Activated CD4-positive, CD25-positive, alpha-beta regulatory T cell treated with anti-CD3 and anti-CD28 coated beads, Interleukin-2, amount 50 U/mL, for 16 hours (primary cell): ENCODE results near the gene PHLDA3.
"Not testable (repeated sequence)": the region's sequence is repeated elsewhere in the genome, so short reads cannot be mapped to it uniquely, and the experiment has no call there.

Experiments
- DNase-seq: peaks from one replicate; pipeline ENCODE4 v3.0.0-alpha.2; 2020; ENCODE audit warnings: low read depth, low spot score

The PHLDA3 gene

DNA sequence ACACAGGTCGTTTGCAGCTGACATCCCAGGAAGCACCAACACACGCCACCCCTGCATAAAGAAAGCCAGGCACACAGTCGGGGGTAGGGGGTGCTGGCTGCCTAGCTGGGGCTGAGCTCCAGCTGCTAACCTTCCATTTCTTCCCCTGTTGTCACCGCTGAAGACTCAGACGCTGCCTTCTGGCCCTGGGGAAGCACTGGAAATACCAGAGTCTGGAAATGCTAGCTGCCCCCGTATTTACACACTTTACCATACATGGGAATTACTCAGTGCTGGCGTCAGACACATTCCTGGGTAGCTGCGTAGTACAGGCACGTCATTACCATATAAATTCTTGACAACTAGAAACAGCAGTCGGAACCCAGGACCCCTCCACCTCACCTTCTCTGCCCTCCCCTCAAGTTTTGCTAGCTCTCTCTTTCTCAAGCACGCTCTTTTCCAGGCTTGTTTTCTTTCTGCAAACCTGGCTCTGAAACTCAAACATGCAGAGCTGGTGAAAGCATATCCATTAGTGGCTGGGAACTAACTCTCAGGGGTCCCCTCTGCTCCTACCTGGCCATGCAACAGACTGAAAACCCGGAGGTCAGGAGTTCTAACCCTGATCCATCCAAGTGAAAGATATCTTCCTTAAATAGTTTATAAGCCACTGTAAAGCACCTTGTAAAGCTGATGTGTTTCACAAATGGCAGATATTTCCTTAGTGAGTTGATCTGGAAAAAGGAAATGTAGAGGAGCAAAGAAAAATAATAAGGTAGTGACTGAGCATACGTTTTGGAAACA lies 34.6 kb upstream of the PHLDA3 start:
- no peak for DNase-seq

DNA sequence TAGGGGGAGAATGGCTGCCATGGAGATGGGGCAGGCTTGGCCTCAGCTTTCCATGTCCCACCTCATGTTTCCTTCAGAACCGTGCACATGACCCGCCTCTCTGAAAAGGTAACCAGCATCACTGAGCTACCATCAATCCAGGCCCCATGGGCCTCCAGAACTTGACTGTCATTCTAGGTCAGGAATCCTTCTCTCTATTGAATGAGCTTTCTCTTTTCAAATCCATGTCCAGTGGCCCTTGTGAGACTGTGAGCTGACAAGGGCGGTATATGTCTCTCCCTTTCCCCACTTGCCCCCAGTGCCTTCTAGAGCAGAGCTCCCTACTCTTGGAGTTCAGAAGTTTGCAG lies 33.5 kb upstream of the PHLDA3 start:
- no peak for DNase-seq

DNA sequence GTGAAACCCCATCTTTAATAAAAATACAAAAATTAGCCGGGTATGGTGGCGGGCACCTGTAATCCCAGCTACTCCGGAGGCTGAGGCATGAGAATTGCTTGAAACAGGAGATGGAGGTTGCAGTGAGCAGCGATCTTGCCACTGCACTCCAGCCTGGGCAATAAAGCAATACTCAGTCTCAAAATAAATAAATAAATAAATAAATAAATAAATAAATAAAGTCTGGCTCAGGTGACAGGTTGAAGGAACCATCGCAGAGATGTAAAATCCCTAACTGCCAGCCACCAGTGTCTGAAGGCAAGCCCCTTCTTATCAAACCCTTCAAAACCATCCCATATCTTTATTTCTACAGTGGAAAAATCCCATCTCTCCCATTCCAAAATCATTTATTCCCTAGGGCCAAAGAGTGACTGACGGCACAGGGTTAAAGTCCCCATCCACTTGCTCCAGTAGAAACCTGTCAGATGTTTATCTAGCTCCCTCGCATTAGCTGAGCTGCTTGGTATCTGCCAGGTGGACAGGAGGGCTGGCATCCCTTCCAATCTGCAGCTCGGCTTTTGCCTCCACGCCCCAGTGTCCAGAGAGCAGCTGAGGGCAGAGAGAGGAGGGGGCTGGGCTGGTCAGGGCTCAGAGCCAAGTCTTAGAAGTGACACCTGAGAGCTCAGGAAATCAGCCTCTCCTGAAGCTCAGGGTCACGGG lies 33.0 kb upstream of the PHLDA3 start:
- DNase-seq = no peak

DNA sequence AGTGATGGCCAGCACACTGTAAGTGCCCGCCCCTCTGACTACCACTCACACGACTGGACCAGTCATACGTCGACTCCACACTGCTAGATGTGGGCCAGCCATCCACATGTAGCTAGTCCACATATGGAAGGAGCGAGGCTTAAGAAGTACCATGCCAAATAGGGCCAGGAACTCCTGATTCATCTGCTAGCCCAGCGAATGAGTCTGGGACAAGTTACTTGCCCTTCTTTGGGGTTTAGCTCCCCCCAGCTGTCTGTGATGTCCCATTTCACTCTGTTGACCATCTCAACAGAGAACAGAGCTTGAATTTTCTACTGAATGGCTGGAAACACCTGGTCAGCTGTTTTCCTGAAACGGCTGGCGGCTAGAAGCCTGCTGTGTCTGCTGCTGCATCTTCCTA lies 32.2 kb upstream of the PHLDA3 start:
- no peak for DNase-seq

DNA sequence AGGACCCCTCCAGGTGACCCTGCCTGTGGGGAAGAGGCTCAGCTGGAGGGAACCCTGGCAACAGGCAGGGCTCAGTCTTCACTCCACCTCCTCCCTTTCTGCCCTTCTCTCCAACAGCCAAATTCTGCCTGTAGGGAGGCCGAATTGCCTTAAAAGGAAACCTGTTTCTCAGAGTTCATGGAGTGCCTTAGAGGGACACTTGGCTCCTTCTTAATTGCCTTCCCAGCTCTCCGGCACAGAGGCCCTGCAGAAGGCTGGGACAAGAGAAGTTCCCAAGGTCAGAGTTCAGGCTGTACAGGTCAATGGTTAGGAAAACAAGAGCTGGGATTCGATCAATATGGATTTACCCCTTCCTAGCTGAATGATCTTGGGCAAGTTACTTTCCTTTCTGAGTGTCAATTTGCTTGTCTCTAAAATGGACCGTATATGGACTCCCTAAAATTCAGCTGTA lies 31.7 kb upstream of the PHLDA3 start:
- no peak for DNase-seq

DNA sequence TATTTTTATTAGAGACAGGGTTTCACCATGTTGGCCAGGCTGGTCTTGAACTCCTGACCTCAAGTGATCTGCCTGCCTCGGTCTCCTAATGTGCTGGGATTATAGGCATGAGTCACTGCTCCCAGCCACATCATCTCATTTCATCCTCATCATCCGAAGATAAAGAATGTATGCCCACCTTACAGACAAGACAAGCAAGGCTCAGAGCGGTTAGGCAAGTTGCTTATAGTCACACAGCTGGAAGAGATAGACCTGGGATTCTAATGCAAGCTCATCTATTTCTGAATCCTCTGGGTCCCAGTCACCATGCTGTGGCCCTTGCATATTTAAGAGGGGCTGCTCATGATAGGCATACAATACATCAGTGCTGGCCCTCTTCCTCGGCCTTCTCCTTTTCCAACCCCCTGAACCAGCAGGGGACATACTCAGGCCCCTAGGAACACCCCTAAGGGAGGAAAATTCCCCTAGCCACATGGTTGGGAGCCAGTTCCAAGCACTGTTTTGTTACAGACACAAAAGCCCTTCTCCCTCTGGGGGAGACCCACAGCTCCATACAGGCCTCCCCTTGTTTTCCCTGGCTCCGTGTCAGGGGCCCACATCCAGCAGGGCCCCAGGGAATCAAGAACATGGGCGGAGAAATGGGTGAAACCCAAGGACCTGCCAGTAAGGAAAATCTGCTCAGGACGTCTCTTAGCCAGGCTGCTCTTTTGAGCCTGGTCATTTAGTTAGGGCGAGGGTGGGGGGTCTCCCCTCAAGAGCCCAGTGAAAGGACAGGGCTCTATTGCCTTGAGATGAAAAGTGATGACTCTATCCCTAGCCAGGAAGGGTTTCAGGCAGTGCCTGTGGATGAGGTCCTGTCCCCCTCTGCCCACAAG lies 31.0 kb upstream of the PHLDA3 start:
- DNase-seq = no peak

DNA sequence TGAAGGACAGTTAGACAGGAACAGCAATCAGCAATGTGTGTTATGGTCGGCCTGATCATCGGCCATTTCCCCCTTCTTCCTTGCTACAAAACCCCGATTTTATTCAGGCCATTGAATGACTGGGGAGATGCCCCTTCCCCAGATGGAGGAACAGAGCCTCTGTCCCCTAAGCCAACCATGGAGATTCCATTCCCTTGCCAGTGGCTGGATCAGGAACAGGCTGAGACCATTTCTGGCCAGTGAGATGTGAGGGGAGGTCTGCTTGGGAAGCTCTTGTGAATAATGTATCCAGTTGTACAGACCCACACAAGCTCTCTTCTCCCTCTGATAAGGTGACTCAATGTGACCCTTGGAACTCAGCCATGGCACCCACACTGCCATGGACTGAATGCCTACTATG lies 30.2 kb upstream of the PHLDA3 start:
- no peak for DNase-seq

DNA sequence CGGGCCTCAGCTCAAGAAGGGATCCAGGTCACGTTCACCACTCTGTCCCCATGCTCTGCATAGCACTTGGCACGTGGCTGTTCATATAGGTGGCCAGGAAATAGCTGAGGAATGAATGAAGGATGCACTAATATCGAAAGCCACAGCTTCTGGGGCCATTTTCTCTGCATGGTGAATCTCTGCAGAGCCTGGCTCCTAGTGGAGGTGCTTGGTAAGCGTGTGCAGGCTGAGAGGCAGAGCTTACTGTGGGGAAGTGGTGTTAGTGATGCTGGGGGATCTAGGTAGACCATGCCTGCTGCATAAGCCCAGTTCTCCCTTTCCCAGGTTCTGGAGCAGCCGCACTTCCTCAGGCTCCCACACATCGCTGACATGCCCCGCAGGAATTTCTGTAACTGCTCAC lies 29.6 kb upstream of the PHLDA3 start:
- no peak for DNase-seq

DNA sequence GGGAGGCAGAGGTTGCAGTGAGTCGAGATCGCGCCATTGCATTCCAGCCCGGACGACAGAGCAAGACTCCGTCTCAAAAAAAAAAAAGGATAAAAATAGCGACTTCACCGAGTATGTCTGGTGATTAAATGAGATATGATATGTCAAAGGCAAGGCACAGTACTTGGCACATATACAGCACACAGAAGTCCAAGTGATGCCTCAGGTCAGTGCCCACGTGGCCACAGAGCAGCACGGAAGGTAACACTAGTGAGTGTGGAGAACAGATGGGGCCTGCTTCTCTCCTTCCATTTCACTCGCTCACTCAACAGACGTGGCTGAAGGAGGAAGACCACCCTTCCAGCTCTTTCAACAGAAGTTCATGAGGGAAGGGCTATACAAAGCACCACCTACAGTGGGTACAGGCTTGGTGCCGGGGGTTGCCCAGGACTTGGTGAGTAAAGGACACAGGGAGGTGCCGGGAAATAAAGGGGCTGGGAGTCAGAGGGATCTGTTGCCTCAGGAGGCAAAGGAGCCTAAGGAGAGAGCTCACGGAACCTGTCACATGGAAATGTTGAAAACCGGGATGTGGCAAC lies 29.0 kb upstream of the PHLDA3 start:
- DNase-seq = no peak

DNA sequence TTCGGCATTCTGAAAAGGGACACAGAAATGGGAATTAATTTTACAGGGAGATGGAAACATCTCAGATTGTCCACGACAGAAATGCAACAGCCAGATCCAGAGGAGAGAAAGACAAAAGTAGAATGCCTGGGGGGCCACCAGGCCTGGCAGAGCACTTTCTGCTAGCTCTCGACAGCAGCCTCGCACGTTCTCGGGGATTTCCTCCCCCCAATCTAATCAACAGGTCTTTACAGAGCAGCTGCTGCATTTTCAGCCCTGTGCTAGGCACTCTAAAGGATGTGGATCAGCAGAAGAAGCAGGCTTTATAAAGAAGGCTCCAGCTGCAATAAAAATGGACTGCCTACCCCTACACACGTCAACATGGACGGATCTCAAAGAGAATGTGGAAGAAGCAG lies 27.3 kb upstream of the PHLDA3 start:
- no peak for DNase-seq

DNA sequence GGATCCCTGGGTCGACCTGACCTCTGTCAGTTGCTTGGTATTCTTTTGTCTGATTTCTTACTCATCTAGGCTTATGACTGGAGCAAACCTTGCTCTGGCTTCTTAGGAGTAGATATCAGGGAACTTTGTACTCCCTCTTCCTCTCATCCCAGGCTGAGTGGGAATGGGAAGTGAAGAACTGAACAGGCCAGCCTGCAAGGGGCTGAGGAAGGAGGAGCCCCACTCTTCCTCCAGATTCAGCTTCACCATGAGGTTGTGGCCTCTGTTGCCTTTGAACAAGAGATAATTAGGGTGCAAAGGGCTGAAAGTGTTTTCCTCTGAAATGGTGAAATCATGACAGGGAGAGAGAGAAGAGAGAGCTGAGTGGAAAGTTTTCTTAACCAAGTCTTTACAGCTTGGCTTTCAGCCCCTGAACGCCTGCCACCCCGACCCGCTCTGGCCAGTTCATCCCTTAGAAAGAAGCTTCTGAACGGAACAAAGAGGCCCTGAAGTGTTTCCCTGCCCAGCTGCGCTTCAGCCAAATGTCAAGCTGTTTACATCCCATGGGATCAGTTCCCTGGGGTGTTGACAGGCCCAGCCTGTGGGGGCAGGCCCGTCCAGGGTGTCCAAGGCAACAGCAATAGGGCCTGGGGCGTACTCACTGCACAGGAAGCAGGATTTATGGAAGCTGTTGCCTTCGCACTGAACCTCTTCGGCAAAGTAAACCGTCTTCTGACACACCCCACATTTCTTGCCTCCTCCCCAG lies 26.7 kb upstream of the PHLDA3 start:
- DNase-seq = no peak

DNA sequence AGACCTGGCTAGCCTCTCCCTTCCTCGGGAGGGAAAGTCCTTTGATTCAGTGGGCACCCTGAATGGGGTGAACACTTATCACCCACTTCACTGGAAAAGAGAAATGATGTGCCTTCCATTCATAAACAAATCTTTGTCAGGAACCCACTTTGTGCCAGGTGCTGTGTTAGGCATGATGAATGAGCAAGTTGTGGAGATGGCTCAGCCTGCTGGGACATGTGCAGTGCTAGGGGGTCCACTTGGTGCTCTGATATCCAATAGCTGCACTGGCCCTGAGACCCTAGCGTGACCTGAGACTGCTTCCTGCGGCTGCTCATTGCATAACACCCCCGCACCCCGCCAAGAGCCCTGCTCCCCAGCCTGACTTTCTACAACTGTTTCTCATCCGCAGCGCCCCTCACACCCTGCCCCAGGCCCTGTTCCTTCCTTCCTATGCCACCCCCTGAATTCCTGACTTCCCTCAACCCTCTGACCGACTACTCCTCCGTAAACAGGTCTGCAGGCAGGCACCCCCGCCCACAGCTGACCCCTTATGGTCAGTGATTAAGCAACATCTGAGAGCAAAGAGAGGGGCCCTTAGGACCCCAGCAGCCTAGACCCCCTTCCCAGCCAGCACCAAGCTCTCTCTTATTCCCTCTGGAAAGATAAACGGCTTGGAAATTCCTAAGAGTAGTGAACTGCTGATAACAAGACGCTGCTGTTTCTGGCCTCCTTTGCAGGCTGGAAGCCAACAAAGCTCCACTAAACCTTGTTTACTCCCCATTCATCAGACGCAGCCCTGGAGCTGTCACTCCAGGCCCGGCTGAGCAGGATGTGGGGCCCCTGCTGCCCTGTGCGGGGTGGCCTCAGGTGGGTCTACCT lies 25.0 kb upstream of the PHLDA3 start:
- DNase-seq = no peak

DNA sequence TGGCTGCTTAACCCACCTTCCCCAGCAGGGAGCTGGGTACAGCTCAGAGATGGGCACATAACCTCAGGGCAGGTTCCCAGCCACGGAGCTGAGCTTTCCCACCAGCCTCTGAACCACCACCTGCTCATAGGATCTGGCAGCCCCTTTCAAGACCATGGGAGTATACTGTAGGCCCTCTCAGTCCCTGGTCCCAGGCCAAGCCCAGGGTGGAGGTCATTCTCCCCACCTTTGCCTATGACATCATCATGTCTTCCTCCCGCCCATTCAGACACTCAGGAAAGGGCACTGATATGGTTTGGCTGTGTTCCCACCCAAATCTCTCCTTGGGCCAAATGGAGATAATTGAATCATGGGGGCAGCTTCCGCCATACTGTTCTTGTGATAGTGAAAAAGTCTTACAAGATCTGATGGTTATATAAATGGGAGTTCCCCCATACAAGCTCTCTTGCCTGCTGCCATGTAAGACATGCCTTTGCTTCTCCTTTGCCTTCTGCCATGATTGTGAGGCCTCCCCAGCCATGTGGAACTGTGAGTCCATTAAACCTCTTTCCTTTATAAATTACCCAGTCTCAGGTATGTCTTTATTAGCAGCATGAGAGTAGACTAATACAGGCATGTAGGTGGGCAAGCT lies 24.2 kb upstream of the PHLDA3 start:
- DNase-seq = not testable (repeated sequence)

DNA sequence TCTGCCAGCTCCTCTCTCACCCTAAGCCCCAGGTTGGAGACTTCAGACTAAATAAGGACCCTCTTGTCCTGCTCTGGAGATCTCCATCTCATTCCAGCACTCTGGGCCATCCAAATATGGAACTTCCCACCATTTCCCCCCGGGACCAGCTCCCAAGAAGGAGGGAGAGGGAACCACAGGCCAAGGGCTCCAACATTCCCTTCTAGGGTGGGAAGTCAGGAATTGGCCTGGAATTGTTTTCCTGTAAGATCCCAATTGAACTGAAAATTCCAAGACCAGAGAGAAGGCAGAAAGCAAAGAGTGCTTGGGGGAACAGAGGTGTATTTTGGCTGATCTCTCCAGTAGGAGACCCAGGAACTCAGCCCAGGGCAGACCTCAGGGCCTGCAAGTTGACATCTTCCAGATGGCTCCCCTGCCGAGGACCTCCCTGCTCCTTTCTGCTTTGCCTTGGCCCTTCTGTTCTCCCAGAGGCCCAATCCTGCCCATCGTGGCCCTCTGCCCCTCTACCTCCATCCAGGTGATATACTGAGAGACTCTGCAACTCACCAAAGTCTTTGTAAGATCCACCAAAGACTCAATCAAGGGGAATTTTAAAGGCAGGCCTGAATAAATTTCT lies 23.0 kb upstream of the PHLDA3 start:
- DNase-seq = no peak

DNA sequence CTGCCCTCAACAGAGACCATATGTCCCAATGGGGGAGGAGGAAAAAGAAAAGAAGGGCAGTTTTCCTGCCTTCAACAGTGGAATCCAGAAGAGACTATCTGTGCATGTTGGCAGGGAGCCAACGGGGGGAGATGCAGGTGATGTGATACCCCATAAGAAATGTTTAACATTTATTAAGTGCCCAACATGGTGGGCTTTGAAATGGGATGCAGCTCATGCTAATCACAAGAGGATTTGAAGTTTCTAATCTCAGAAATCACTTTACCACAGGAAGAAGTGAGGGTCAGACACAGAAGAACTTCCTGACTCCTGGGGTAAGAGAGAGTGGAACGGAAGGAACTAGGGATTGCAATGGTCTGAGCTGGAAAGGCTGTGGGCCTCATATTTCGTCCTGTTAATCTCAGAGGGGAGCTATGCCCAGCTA lies 21.7 kb upstream of the PHLDA3 start:
- no peak for DNase-seq

DNA sequence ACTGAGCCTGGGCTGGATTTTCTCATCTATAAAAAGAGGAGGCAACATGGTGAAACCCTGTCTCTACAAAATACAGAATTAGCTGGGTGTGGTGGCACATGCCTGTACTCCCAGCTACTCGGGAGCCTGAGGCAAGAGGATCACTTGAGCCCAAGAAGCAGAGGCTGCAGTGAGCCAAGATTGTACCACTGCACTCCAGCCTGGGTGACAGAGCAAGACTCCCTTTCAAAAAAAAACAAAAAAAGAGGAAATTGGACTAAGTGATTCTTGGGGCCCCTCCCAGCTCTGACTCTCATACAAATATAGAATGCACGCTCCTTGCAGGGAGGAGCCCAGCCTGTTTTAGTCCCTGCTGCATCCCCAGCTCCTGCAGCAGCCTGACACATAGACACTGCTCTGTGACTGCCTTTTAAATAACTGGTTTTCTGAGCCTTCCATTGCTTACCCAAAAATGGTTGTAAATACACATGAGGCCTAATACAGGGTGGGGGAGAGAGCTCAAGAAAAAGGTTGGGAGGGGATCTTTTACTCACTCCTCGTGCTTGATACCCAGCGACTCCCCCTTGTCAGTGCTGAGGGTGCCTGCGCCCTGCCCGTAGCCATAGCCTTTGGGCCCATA lies 20.8 kb upstream of the PHLDA3 start:
- DNase-seq = no peak

DNA sequence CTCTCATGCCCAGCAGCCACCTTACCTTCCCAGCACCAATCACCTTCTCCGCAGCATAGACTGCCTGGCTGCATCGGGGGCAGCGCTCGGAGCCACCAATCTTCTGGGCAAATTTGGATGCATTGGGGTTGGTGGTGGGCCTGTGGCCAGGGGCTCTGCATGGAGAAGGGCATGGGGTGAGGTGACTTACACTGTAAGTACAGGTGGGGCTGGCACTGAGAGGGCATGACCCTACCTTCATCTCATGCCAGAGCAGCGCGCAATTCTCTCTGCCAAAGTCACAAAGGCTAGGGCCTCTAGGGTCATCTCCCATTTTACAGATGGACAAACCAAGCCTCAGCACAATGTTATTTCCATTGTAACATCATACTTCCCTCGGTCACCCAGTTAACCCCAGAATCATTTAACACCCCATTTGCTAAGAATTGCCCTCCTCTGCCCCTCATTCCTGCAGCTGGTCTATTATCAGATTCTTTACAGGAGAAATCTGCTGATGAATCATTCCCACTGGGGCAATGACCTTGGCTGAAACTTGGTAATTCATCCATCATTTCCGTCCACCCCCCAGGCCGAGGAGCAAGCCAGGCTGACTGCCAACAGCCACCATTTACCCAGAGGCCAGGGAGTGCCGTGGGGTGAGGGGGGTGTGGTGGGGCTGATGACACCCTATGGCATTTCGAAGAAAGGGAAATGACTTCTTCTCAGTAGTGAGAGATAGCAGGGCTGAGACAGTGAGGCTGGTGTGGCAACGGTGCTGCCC lies 20.0 kb upstream of the PHLDA3 start:
- no peak for DNase-seq

DNA sequence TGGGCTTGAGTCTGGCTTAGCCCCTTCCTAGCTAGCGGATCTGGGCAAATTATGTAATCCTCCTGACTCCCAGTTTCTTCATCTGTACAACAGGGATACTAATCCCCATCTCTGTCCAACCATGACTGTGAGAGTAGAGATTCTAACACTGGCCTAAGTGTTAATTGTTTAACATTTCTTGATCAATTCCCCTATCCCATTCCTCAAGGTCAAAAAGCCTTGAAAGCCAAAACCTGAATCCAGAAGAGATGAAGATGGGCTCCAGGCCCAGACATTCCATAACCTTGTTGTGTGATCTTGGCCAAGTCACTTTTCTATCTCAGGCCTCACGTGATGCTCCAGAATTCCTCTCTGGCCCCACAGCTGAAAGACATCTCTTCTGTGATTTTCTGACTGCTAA lies 18.8 kb upstream of the PHLDA3 start:
- no peak for DNase-seq
